Measurements from ENCODE around the gene ARMC9.

- TF ChIP-seq CTCF (IDR thresholded peaks at IDR 0.05; ENCODE audit: poor library complexity) (no peak), EZH2 (IDR thresholded peaks at IDR 0.05; ENCODE audit: borderline replicate concordance) (no peak)
These were observed 34.9 kb upstream of the ARMC9 start for GRCh38 chr2:231163414-231164095.
